ENCODE data around the gene LMAN1.
A peak's percentile ranks its signal among the peaks of the same experiment; 100 is the strongest.

The LMAN1 gene

DNA sequence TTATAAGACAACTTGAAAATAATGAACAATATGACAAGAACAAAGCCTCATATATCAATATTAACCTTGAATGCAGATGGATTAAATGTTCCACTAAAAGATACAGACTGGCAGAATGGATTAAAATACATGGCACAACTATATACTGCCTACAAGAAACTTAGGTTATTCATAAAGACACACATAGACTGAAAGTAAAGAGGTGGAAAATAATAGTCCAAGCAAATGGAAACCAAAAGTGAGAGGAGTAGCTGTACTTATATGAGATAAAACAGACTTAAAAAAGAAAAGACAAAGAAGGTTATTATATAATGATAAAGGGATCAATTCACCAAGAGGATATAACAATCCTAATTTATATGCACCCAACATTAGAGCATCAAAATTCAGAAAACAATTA, 18.2 kb downstream of the LMAN1 start:
- Mint-ChIP-seq H3K4me1 (peaks cover 57% of the 10 kb centered on the region), H3K27ac (peak overlapping the region in 1 of 2 donors; percentile 93), H3K4me3 (peak overlapping the region; percentile 67 to 69), H3K9me3 (peaks cover 12 to 16% of the 10 kb centered on the region in 2 donors), H3K27me3 (no peaks in the 10 kb centered on the region)
- peak; percentile 92 for ATAC-seq
- DNase-seq = no peak

DNA sequence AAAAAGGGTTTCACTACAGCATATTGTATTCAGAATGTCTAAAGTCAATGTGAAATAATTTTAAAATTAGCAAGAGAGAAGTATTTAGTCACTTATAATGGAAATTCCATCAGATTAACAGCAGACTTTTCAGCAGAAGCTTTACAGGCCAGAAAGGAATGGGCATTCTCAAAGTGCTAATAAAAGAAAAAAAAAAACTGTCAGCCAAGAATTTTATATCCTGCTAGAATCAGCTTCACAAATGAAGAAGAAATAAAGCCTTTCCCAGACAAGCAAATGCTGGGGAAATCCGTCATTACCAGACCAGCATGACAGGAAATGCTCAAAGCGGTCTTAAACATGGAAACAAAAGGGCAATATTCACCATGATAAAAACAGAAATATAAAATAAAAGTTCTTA, 18.8 kb downstream of the LMAN1 start:
- Mint-ChIP-seq H3K9me3 (peaks cover 8 to 16% of the 10 kb centered on the region in 2 donors), H3K27ac (peak overlapping the region; percentile 56 to 93), H3K4me1 (peaks cover 57% of the 10 kb centered on the region), H3K4me3 (peak overlapping the region; percentile 67 to 69), H3K27me3 (no peaks in the 10 kb centered on the region)
- no peak for DNase-seq
- no peak for ATAC-seq

DNA sequence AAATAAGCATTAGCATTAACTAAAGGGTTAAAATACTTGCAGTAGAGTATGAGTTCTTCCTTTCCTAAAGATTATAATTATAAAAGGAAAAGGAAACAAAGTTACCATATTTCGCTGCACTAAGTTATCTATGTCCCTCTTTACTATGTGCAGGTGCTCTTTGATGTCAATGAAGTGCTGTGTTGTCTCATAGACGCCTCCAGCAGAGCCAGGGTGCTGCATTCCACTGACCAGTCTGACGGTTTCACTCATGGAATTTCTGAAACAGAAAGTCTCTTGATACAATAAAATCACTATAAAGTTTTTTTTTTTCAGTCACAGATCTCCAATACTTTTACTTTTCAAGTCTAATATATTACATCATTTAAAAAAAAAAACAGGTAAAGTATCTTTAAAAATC, 26.1 kb downstream of the LMAN1 start:
- no peak for ATAC-seq
- Mint-ChIP-seq H3K4me3 (no peak overlapping the region), H3K27ac (no peak overlapping the region), H3K27me3 (no peaks in the 10 kb centered on the region), H3K9me3 (no peaks in the 10 kb centered on the region), H3K4me1 (no peaks in the 10 kb centered on the region)
- no peak for DNase-seq

DNA sequence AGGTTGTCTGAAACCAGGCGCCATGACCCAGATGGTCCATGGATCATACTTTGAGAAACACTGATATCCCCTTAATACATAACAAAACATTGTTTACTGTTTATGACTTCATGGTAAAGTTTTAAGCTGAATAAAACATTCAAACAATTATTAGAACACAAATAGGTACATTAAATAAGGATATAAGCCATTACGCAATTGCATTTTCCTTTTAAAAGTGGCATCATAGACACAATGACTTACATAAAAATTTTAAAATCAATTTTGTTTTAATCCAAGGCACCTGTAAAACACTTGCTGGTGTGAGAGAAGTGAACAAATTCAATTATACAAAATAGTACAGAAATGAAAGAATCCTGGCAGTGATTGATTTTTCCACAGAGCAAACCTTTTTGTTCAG, 30.4 kb downstream of the LMAN1 start:
- H3K9me3 Mint-ChIP-seq = no peaks in the 10 kb centered on the region
- H3K4me1 Mint-ChIP-seq = no peaks in the 10 kb centered on the region
- DNase-seq (no peak), ATAC-seq (no peak)
- no peak overlapping the region for H3K27ac Mint-ChIP-seq
- no peaks in the 10 kb centered on the region for H3K27me3 Mint-ChIP-seq
- H3K4me3 Mint-ChIP-seq = no peak overlapping the region

DNA sequence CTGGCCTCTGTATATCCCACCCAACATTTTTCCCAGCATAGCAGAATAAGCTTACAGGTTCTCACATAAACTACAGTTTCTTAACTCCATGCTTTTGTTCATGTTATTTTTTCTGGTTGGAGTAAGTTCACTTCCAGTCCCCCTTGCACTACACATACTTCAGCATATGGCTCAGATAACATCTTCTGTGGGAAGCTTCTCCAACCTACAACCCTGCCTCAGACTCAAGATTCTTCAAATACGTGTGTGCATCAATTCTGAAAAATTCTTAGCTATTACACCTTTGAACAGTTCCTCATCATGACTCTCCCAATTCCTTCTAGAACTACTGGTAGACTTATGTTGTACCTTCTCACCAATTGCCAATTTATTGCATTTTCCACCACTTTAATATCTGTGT, 33.1 kb downstream of the LMAN1 start:
- ATAC-seq = no peak
- H3K27me3 Mint-ChIP-seq = peaks cover 2% of the 10 kb centered on the region

DNA sequence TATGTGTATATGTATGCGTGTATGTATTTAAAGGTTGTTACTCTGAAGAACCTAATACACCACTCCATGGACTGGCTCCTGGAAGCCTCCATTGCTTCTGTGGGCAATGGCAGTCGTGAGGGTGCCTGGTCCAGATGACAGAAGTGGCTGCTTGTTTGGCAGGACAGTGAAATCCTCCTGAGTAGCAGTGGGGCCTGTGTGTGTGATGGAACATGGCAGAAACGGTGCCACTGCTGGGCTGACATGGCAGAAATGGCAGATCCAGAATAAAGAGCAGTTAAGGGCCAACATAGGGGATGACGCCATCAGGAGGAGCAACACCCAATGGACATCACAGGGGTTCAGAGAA, 34.5 kb downstream of the LMAN1 start:
- H3K27me3 Mint-ChIP-seq = peaks cover 12% of the 10 kb centered on the region
- no peaks in the 10 kb centered on the region for H3K9me3 Mint-ChIP-seq
- H3K4me1 Mint-ChIP-seq = no peaks in the 10 kb centered on the region
- H3K4me3 Mint-ChIP-seq = no peak overlapping the region
- no peak overlapping the region for H3K27ac Mint-ChIP-seq
- peak; percentile 35 for ATAC-seq
- no peak for DNase-seq

More for the DNA sequence above, 33.1 kb downstream of the LMAN1 start:
- Mint-ChIP-seq H3K9me3 (no peaks in the 10 kb centered on the region), H3K27ac (no peak overlapping the region), H3K4me1 (no peaks in the 10 kb centered on the region), H3K4me3 (no peak overlapping the region)
- DNase-seq = no peak

DNA sequence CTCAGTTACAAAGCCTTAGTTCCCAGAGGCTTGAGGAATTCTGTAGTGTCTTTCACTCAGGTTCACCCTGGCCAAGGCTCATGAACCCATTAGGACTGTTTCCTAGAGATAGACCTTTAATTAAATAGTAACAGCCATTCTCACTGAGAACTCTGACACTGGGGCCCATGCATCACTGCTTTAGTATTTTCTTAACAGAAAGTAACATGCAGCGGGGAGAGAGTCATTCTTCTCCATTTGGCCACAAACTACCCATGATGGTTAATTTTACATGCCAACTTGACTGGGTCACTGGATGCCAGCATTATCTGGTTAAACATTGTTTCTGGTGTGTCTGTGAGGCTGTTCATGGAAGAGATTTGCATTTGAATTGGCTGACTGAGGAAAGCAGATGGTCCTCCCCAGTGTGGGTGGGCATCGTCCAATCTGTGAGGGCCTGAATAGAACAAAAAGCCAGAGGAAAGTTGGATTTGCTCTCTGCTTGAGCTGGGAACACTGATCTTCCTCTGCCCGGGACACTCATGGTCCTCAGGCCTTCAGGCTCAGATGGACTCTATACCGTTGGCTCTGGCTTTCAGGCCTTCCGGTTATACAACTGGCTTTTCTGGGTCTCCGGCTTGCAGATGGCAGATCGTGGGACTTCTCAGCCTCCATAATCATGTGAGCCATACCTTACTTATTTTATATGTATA, 35.0 kb downstream of the LMAN1 start:
- Mint-ChIP-seq H3K9me3 (no peaks in the 10 kb centered on the region), H3K4me3 (no peak overlapping the region), H3K27ac (no peak overlapping the region), H3K27me3 (peaks cover 16% of the 10 kb centered on the region), H3K4me1 (no peaks in the 10 kb centered on the region)
- ATAC-seq = peak; percentile 29
- DNase-seq = no peak

DNA sequence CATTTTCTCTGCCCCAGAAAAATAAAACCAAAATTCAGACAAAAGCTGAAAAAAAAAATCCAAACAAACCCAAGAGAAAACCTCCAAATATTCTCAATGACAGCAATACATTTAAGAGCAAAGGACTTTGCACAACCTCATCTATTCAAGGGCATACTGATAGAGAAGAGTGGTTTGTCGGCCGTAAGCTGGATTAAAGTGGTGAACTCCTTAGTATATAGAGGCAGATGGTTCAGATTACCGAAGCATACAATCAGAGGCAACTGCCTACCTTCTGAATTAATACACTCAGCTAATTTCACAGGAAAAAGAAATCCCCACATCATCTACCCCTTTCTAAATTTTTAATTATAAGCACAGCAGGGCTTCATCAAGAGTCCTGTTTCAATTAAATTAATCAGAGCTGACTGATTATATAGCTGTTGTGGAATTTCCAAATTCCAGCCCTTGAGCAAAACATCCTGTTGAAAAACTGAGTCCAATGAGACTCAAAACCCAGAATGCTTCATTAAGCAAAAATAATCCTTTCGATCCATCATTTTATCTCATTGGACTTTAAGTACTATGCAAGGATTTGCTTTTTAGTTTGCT, 40.5 kb downstream of the LMAN1 start, which contains the start of gene CPLX4:
Gene CPLX4 (minus strand): TSS at position 190 of the 591 bp plus-strand sequence. CDS start 187 bp downstream, at position 3.
- Mint-ChIP-seq H3K4me3 (no peak within 1 kb of the TSS), H3K9me3 (no peaks in the 10 kb centered on the region), H3K27me3 (peaks cover 37% of the 10 kb centered on the region), H3K27ac (peak within 1 kb of the TSS in 1 of 2 donors; percentile 62), H3K4me1 (no peaks in the 10 kb centered on the region)
- ATAC-seq = no peak
- DNase-seq = no peak

DNA sequence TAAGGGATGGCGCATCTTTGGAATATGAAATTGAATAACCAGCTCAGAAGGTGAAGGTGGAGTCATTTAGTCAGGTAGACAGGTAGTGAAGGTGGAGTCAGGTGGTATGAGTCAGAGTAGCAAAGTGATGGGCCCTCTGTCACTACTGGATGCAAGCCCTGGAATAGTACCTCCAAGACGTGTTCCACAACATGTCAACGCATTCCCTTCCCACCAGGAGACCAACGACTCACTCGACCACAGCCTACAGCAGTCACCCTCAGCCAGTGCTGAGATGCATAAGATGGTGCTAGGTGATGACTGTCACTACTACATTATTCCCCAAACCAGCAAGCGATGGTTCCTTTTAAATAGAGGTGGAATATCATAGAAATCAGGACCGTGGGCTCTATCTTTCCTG, 47.4 kb downstream of the LMAN1 start:
- Mint-ChIP-seq H3K4me3 (no peak overlapping the region), H3K27me3 (peaks cover 55% of the 10 kb centered on the region), H3K27ac (no peak overlapping the region), H3K9me3 (no peaks in the 10 kb centered on the region), H3K4me1 (peaks cover 8% of the 10 kb centered on the region)
- ATAC-seq = no peak
- no peak for DNase-seq

DNA sequence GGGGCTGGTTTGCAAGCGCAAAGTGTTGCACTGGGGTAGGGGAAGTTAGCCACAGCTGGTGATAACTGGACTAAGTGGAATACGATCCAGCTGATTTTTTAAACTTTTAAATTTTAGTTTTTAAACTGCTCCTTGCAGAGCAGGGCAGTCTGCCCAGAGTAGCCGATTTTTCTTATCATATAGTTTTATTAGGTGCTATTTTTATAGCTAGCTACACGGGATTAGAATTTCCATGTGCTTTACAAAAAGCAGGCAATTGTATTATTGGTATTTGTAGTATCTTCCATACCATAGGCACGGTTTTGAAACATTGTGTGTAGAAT, 50.2 kb downstream of the LMAN1 start:
- Mint-ChIP-seq H3K27ac (no peak overlapping the region), H3K4me1 (peaks cover 8% of the 10 kb centered on the region), H3K9me3 (no peaks in the 10 kb centered on the region), H3K27me3 (peaks cover 63% of the 10 kb centered on the region), H3K4me3 (peak overlapping the region; percentile 70 to 75)
- no peak for ATAC-seq
- DNase-seq = no peak

DNA sequence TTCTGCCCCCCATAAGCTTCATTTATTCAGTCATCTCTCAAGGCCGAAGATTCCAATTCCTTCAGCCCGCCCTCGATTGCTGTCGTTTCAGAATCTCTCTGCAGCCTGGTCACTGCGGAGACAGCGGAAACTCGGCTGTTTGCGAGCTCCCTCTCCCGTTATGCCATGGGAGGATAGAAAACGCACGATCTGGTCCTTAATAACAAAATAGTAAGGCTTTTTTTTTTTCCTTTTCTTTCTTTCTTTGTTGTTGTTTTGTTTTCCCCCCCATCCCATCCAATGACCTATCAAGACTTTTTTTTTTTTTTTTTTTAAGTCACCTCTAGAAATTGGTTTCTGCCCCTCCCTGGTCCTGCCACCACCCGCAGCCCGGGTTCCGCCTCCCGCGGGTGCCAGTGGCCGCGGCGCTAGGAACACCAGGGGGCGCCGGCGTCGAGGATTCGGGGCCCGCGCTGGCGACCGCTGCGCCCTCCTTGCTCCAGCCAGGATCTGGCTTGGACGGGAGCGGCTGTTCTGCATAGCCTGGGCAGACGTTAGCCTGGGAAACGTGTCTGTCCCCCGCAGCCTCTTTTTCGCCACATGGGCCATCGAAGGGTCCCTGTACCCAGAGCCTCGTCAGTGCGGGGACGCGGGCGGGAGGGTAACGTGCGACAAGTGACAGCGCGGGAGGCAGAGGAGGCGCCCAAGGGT, 50.7 kb downstream of the LMAN1 start:
- DNase-seq = peak; percentile 70 to 74
- ATAC-seq = peak; percentile 90
- Mint-ChIP-seq H3K27ac (no peak overlapping the region), H3K27me3 (peaks cover 63% of the 10 kb centered on the region), H3K4me3 (peak overlapping the region; percentile 70 to 75), H3K9me3 (no peaks in the 10 kb centered on the region), H3K4me1 (peaks cover 8% of the 10 kb centered on the region)

DNA sequence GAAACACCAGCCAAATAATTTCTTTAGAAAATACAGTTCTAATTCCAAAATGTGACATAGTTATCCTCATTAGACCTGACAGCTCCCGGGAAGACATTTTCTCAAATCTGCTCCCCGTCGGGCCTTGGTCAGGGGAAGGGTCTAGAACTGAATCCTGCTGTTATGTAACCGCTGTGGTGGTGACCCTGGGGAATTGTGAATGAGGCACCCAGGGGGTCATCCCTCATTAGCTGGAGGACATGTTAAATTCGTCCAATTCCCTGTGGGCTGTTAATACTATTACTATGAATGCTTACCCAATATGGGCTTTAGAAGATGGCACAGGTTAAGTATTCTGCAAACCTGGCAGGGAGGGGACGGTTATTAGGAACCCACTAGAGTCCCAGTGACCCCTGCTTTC, 52.4 kb downstream of the LMAN1 start:
- H3K4me1 Mint-ChIP-seq = peaks cover 8% of the 10 kb centered on the region

DNA sequence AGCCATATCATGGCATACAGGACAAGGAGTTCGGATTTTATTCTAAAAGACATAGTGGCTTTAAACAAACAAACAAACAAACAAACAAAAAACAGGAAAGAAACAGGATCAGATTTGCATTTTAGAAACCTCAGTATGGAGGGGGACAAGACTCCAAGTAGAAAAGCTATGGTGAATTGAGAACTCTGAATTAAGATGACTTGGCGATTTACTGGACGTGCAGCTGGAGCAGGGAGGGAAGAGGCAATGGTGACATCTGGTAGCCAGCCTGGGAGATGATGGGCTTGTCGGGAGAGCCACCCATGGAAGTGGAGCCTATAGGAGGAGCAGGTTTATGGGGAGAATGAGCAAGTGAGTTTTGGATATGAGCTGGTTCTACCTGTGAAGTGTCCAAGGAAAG, 53.8 kb downstream of the LMAN1 start:
- Mint-ChIP-seq H3K27ac (no peak overlapping the region), H3K4me3 (no peak overlapping the region), H3K27me3 (peaks cover 52% of the 10 kb centered on the region), H3K9me3 (no peaks in the 10 kb centered on the region), H3K4me1 (peaks cover 8% of the 10 kb centered on the region)
- no peak for DNase-seq
- ATAC-seq = no peak

More for the DNA sequence above, 52.4 kb downstream of the LMAN1 start:
- Mint-ChIP-seq H3K27me3 (peaks cover 58% of the 10 kb centered on the region), H3K27ac (no peak overlapping the region), H3K4me3 (no peak overlapping the region), H3K9me3 (no peaks in the 10 kb centered on the region)
- DNase-seq = no peak
- ATAC-seq = no peak

DNA sequence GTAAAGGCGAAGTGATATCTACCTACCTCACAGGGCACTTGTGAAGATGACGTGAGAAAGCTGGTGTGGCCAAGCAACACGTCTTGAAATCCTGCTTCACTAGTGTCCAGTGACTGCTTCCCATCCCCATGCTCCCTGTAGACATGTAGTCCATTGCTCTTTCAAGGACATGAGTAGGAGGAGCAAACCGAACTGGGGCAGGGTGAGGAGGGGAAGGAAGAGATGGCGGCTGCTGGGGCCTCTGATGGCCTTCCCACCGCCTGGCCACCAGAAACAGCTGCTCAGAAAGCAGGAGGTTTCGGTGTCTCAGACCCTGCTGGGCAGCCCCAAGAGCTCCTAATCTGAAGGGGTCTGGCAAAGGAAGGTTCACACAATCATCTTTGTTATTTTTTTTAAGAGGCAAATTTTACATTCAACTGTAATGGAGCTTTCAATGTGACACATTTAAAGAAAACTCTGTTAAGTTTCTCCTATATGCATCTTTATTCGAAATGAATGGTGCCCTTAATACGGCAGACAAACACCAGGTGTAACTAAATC, 55.3 kb downstream of the LMAN1 start:
- ATAC-seq = no peak
- Mint-ChIP-seq H3K4me3 (no peak overlapping the region), H3K9me3 (no peaks in the 10 kb centered on the region), H3K27me3 (peaks cover 44% of the 10 kb centered on the region), H3K4me1 (peaks cover 8% of the 10 kb centered on the region), H3K27ac (no peak overlapping the region)
- DNase-seq = no peak

DNA sequence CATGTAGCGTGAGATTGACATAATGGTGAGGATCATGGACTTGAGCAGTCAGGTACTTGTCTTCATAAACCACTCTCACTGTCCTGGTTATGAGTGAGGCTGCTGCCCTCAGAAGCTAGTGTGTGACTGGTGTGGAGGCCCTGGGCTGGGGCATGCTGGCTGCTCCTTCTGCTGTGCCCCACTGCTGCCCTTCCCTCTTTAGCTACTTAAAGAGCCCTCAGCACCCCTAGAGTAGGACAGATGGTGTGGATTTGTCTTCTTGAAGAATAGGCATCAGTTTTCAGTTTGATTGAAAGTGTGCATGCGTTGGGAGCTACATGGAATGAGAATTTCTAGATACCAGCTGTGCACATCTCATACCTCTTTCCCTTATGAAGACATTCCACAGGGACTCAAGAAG, 56.1 kb downstream of the LMAN1 start:
- Mint-ChIP-seq H3K27me3 (peaks cover 44% of the 10 kb centered on the region), H3K4me3 (no peak overlapping the region), H3K27ac (no peak overlapping the region), H3K4me1 (peaks cover under 1% of the 10 kb centered on the region), H3K9me3 (no peaks in the 10 kb centered on the region)
- ATAC-seq = no peak
- no peak for DNase-seq

DNA sequence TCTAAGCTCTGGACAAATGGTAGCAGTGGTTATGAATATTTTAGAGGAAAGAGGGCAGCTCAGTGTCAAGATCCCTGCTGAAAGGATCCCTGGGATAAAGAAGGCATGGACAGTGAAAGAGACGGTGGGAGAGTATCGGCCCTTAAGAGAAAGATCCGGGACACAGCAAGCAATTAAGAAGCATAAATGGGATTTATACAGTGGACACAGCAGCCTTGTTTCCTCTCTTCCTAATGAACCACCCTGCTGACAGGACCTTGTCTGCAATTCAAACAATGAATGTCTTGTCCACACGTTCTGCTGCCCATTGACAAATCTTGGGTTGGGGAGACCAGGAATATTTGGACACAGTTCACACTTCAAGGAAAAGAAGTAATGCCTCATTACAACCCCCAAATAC, 57.1 kb downstream of the LMAN1 start:
- Mint-ChIP-seq H3K9me3 (no peaks in the 10 kb centered on the region), H3K4me1 (no peaks in the 10 kb centered on the region), H3K27ac (no peak overlapping the region), H3K4me3 (no peak overlapping the region), H3K27me3 (peaks cover 40% of the 10 kb centered on the region)
- no peak for ATAC-seq
- no peak for DNase-seq

Measured in stimulated activated naive CD8-positive, alpha-beta T cell treated with anti-CD3 and anti-CD28 coated beads, Interleukin-15, amount 100 ng/mL, for 72 hours (primary cell).